ENCODE measurements around the gene HTT.
"Not testable (repeated sequence)": the region's sequence is repeated elsewhere in the genome, so short reads cannot be mapped to it uniquely, and the experiment has no call there.

HTT gene

DNA sequence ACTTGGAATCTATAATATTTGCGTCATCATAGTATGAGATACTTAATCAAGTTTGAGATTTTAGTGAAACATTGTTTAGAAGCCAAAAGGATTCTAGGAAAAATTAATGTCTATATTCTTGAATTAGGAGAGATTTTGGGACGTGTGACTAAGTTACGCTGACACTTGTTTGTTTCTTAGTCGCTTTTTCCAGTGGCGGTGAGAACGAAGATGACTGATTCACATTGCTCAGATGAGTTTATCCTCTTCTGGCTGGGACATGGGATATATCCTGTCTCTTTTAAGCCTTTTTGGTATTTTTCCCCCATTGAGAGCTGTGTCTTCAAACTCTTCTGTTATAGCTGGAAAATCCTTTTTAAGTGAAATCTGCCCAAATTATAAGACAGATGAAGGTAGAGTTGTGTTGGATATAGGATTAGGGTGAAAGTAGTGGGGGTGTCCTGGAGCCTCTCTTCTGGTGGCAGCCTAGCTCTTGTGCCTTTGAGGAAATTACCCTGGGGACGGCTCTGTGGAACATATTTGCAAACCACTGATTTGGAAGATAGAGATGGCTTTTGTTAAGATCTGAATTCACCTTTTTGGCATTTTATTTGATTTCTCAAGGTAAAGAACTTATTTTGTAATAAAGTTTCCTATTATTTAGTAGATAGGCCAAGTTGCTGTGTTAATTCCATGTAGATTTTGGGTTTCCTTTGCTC is 49.7 kb downstream of the HTT start:
- no peak for DNase-seq

DNA sequence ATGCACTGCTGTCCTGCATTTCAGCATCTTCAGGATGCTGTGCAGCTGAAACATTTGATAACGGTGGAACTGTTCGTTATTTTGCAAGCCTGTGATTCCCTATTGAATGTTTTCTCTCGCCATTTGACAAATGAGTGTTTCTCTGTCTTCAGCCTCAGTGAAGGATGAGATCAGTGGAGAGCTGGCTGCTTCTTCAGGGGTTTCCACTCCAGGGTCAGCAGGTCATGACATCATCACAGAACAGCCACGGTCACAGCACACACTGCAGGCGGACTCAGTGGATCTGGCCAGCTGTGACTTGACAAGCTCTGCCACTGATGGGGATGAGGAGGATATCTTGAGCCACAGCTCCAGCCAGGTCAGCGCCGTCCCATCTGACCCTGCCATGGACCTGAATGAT is 52.6 kb downstream of the HTT start:
- no peak for DNase-seq

DNA sequence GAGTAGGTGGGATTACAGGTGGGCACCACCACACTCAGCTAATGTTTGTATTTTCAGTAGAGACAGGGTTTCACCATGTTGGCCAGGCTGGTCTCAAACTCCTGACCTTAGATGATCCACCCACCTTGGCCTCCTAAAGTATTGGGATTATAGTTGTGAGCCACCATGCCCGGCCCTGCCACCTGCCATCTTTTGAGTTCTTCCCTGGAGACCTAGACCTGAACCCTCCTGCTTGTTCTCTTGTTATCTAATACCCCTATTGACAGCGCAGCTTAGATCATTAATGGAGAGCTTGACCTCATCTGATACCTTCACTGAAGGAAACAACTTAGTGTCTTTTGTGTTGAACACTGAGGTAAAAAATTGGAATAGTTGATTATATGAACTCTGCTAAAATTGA is 53.6 kb downstream of the HTT start:
- no peak for DNase-seq

DNA sequence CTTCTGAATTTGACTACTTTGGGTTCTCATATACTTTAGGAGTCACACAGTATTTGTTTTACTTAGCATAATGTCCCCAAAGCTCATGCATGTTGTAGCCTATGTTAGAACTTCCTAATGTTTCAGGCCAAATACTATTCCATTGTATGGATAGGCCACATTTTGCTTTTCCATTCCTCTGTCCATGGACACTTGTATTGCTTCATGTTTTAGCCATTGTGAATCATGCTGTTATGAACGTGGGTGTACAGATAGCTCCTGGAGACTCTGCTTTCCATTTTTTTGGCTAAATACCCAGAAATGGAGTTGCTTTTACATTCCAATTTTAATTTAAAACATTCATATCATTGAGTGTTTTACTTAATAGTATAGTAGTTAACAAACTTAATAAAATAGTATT is 54.5 kb downstream of the HTT start:
- DNase-seq, result no peak

DNA sequence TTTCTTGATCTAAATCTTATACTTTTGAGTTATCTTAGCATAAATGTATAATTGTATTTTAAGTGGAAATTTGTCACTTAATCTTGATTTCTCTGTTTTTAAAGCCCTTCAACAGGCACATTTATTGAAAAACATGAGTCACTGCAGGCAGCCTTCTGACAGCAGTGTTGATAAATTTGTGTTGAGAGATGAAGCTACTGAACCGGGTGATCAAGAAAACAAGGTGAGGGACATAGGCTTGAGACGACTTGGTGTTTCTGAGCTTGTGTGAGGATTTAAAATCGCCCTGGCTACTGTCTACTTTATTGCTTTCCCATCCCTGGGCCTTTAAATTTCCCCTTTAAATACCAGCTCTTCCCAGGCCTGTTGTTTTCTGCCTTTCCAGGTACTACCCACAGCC is 55.7 kb downstream of the HTT start:
- DNase-seq, result no peak

DNA sequence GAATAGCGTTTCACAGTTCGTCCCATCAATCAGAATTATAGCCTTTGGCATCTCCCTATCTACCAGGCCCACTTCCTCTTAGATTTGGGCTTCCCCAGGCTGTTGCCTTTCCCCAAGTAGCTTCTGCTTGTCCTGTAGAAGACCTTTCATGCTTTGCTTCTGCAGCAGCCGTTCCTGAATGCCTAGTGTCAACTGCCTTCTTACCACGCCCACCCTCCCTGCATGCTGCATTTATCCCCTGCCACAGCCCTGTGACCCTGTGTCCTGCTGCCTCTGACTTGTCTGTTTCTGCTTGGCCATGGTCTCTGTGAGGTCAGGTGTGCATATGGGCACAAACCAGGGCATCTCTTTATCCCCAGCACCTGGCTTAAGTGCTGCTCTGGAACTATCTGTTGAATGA is 56.3 kb downstream of the HTT start:
- no peak for DNase-seq

DNA sequence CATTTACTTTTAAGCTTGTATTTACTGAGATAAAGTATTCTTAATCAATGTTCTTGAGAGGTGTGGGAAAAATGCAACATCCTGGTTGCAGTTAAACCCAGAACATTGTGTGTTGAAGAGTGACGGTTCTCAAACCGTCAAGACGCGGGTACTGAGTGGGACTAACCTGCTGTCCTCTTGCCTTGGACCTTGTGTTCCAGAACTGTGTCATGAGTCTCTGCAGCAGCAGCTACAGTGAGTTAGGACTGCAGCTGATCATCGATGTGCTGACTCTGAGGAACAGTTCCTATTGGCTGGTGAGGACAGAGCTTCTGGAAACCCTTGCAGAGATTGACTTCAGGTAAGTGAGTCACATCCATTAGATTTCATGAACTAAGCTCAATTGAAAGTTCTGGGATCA is 59.7 kb downstream of the HTT start:
- no peak for DNase-seq

DNA sequence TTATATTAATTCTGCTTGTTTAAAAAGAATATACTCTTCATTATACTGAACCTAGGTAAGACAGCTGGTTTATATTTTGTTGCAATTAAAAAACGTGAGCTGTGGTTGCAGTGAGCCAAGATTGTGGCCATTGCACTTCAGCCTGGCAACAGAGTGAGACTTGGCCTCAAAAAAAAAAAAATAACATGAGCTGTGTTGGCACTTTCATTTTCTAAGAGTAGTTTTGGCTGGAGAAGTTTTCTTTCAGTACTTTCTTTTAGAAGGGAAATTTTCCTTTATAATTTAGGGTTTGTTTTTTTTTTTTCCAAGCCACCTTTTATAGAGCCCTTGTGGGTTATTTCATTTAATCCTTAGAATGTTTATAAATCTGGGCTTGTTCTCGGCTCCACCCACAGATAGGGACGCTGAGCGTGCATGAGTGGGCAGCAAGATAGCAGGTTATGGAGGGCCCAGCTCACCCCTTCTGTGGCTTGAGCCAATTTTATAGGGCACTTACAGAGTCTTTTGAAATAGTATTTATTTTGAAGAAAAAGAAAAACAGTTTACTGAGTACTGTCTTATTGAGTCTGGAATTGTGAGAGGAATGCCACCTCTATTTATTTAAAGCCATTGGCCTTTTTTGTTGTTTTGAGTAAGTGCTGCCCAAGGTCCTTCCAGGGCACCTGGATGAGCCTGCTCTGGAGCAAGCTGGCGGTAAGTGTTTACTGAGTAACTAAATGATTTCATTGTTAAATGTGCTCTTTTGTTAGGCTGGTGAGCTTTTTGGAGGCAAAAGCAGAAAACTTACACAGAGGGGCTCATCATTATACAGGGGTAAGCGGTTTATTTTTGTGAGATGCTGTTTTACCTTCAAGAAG is 60.9 kb downstream of the HTT start:
- DNase-seq, result no peak

DNA sequence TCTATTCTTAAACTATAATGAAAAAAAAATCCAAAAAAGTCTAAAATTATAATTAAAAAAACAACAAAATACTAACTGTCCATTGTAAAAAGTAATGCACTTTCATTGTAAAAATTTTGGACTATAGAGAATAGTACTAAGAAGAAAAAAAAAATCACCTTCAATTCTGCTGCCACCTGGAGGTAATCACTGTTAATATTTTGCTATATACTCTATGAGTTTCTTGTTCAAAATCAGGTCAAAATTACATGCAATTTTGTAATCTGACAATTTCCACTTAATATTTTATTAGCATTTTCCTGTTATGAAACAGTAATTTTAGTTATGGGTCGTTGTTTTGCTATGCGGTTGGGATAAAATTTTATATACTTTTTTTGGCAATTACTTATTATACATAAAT is 62.0 kb downstream of the HTT start:
- no peak for DNase-seq

DNA sequence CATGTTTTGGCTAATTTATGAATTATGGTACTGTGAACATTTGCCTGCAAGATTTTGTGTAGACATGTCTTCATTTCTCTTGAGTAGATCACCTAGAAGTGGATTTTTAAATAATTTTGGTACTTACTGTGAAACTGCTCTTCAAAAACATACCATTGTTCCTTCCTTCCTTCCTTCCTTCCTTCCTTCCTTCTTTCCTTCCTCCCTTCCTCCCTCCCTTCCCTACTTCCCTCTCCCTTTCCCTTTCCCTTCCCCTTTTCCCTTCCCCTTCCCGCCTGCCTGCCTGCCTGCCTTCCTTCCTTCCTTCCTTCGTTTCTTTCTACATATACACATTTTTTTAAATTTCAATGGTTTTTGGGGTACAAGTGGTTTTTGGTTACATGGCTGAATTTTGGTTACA is 63.4 kb downstream of the HTT start:
- DNase-seq, result no peak

DNA sequence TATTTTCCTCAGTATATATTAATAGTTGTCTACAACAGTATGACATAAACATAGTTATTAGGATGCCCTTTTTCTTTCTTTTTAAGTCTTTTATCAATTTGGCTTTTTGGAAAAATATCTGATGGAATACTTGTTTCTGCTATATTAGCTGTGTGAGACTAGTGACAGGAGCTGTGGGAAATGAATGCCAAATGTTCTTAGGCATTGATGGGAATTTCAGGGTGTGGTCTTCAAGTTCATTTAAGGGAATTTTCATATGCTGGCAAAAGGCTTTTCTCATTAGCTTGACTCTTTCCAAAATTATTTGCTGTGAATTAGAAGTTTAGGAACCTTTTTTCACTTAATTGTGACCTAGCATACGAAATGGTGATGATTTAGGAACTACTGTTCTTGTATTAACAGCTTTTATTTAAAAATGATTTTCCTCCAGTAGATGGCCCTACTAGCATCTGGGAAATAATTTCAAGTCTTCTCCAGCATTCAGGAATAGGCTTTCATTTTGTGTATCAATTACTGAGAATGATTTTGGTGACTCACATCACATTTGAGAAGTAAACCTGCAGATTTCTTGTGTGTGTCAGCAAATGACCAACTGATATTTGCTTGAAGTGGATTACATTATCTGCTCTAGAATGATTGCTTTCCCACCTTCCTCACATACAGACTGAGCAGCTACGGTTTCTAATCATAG is 70.9 kb downstream of the HTT start:
- no peak for DNase-seq

DNA sequence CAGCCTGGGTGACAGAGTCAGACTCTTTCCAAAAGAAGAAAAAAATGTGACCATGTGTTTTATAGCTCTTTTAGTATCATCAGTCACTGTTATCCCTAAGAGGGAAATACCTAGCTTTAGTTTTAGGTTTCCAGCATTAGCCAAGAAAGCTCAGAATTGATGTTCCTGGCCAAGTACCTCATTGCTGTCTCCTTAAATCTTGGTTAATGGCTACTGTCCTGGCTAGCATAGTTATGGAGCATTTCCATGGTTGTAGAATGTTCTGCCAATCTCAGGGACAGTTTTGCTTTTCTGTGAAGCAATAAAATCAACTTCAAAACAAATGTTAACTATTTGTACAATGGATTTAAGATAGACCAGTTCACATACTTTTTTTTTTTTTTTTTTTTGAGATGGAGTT is 74.4 kb downstream of the HTT start:
- no peak for DNase-seq

DNA sequence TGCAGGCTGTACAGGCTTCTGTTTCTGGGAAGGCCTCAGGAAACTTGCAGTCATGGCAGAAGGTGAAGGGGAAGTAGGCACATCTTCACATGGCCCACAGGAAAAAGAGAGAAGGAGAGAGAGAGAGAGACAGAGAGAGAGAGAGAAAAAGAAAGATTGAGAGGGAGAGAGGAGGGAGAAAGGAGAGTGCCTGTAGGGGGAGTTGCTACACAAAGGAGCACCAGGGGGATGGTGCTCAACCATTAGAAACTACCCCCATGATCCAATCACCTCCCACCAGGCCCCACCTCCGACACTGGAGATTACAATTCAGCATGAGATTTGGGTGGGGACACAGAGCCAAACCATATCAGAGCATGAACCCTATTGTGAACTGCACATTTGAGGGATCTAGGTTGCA is 76.8 kb downstream of the HTT start:
- not testable (repeated sequence) for DNase-seq

DNA sequence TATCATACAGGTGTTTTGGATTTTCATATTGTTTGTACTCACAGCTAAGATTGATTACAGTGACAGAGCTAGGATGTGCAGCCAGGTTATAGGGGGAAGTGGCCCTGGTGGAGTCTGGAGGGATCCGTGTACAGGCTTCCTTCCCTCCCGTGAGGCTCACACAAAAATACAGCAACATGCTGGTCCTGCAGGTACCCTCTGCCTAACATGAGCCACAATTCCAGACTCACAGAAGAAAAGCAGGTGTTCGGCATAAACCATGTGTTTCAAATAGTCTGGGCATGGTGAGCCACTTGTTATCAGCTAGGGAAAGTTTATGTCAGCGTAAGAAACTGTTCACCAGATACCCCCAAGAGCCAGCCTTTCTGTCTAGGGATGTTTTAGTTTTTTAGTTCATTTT is 82.9 kb downstream of the HTT start:
- no peak for DNase-seq

DNA sequence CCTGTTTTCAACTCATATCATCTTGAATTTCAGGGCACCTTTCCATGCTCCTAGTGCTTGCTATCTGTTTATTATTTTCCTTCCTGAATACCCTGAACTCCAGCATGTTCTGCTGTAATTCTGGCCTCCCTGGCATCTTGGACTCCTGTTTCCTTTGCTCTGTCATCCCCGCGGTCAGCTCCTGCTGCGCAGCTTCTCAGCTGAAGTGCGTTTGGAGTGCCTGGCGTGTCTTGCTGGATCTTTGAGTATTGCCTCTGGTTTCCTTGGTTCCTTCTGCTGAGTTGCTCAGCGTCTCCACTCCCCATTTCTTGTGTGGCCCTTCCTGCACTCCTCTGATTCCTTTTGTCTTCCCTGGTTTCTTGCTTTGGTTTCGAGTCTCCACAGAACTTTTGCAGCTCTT is 84.4 kb downstream of the HTT start:
- no peak for DNase-seq

DNA sequence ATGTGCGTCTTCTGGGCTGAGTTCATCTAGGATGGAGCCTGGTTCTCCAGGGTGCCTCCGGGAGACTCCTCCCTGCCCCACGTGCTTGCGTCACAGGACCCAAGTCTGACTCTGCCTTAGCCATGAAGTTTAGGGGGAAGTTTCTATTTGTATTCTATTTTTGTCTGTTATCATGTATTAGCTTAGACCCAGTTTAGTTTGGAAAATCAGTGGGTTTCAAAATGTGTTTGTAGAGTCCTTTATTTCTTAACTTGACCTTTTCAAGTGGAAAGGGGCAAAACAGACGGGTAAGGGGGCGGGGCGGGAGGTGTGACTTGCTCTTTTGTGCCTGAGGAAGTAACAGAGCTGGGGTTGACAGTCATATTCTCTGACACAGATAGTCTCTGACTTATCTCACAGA is 86.0 kb downstream of the HTT start:
- DNase-seq, result no peak

DNA sequence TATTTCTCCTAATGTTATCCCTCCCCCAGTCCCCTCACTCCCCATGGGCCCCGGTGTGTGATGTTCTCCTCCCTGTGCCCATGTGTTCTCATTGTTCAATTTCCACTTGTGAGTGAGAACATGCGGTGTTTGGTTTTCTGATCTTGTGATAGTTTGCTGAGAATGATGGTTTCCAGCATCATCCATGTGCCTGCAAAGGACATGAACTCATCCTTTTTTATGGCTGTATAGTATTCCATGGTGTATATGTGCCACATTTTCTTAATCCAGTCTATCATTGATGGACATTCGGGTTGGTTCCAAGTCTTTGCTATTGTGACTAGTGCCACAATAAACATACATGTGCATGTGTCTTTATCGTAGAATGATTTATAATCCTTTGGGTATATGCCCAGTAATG is 86.6 kb downstream of the HTT start:
- not testable (repeated sequence) for DNase-seq

DNA sequence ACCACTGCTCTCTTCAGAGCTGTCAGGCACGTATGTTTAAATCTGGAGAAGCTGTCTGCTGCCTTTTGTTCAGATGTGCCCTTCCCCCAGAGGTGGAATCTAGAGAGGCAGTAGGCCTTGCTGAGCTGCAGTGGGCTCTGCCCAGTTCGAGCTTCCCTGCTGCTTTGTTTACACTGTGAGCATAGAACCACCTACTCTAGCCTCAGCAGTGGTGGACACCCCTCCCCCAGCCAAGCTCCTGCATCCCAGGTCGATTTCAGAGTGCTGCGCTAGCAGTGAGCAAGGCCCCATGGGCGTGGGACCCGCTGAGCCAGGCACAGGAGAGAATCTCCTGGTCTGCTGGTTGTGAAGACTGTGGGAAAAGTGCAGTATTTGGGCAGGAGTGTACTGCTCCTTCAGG is 92.0 kb downstream of the HTT start:
- not testable (repeated sequence) for DNase-seq

DNA sequence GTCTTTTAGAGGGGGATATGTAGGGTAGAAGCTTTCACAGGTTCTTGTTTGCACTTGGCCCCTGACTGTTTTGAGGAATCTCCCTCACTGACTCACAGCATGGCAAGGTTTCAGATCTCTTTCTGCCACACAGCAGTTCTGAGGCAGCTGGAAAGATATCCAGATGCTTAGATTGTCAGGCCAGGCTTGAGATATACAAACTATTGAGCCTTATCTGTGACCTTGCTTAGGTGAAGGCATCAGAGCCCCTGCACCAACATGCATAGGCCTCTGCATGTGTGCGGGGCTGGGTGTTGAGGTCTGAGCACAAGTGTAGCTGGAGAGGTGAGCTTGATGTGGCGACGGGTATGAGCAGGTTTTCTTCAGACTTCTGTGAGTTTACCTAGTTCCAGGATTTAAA is 93.5 kb downstream of the HTT start:
- no peak for DNase-seq

DNA sequence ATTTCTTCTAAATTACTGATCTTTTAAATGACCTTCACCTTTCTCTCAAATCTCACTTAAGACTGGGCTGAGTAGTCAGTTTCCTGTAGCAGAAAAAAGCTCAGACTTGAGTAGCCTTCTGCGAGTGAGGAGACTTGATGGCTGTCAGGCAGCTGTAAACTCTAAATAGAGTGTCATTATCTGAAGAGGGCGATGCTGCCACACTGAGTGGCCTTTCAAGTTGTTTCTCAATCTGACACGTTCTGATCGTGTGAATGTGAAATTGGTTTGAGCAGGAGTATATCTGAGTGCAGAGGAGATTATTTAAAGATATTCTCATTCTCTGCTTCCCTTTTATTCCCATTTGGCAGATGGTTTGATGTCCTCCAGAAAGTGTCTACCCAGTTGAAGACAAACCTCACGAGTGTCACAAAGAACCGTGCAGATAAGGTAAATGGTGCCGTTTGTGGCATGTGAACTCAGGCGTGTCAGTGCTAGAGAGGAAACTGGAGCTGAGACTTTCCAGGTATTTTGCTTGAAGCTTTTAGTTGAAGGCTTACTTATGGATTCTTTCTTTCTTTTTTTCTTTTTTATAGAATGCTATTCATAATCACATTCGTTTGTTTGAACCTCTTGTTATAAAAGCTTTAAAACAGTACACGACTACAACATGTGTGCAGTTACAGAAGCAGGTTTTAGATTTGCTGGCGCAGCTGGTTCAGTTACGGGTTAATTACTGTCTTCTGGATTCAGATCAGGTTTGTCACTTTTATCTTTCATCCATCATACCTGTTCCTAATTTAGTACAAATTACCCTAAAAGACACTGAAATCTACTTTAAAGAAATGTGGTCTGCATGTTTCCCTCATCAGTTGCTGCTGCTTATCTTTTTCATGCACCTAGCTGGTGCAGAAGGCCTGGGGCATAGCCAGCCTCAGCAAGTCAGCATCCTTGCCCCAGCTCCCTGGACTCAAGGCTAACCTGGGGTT is 100.2 kb downstream of the HTT start:
- no peak for DNase-seq

DNA sequence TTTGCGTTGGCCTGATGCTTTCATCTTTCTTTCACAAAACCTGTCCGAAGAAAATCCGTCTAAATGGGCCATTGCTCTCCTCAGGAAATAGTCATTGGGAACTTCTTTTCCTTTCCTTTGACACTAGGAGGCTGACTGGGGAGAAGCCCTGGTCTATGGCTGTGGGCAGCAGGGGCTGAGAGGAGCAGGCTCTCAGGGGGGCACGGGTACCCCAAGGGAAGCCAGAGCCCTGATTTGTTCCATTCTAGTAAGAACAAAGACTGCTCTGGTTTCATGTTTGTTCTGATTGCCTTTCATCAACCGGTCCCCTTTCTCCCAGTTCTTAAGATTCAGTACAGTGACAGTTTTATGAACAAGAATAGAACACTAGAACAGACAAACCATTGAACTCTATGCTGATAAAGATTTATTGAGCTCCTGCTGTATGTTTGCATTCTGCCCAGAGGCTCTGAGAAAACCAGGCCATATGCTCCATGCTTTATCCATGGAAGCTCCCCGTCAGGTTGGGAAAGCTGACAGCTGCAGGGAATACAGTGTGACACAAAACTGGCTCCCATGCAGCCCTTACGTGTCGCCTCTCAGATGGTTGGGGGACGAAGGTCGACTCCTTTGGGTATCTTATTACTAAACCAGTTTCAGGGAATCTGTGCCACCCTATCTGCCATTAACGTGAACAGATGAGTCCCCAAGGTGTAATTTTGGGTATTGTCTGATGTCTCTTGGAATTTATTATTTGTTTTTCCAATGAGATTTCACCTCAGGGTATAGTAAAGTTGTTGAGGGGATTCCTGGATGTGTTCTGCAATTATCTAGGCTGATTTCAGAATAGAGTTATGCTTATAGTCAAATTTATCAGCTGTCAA is 102.1 kb downstream of the HTT start:
- no peak for DNase-seq

DNA sequence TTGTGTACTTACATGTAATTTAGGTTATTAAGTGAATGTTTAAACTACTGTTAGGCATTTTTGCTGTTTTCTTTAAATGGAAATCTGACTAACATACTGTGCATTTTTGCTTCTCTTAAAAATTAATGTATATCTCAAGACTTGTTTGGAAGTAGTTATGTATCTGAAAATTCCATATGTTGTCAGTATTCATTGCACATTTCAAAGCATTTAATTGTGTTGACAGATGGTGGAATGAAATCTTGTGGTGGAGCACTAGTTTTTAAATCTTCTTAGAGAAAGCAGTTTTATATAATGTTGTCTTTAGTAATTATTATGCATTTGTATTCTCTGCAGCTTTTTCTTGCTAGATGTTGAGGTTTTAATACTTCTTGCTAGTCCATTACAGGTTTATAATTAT is 102.9 kb downstream of the HTT start:
- DNase-seq, result no peak
